Activated T-cell treated with anti-CD3 and anti-CD28 coated beads, Interleukin-2, amount 50 U/mL, for 4 hours (primary cell): ENCODE data around the gene SORCS2. TPM values are rescaled to one million over a fixed set of nuclear protein-coding genes. Genes with fewer than 3 reads are reported as not detected.

Experiments used
- ATAC-seq, 2 donors: fragments of 200-7000 bp; cut with Tn5 transposase; one replicate each; pipeline ENCODE4 v1.10.0; 2021
- DNase-seq: peaks from one replicate; pipeline ENCODE4 v3.0.0-alpha.2; 2020
- H3K27me3 Mint-ChIP-seq: one replicate; pipeline ENCODE4 v1.8.0; 2021; ENCODE audit warnings: low read depth, mixed read lengths
- H3K36me3 Mint-ChIP-seq: one replicate; pipeline ENCODE4 v1.8.0; 2022; ENCODE audit warnings: mixed read lengths; ENCODE audit not compliant: insufficient read depth
- H3K4me1 Mint-ChIP-seq: one replicate; pipeline ENCODE4 v1.8.0; 2021; ENCODE audit warnings: low read depth, mixed read lengths
- H3K4me3 Mint-ChIP-seq: one replicate; pipeline ENCODE4 v1.8.0; 2021; ENCODE audit warnings: mild to moderate bottlenecking, moderate library complexity, mixed read lengths
- H3K9me3 Mint-ChIP-seq: one replicate; pipeline ENCODE4 v1.8.0; 2021; ENCODE audit warnings: mixed read lengths
- total RNA-seq, 3 donors: library from RNA; stranded (reverse); gene quantifications; one replicate each; pipeline ENCODE4 v1.2.1, GENCODE V29; 2021

Gene SORCS2
- total RNA-seq, 3 donors from 2014 or later, result 0.18 to 0.43 TPM; not detected in 1

- no peak overlapping the region for H3K4me3 Mint-ChIP-seq
- no peaks in the 10 kb centered on the region for H3K27me3 Mint-ChIP-seq
- H3K4me1 Mint-ChIP-seq, result no peaks in the 10 kb centered on the region
- DNase-seq, result no peak
- no peak for ATAC-seq
- no peaks in the 10 kb centered on the region for H3K36me3 Mint-ChIP-seq
- peaks cover 4% of the 10 kb centered on the region for H3K9me3 Mint-ChIP-seq
Measured at GRCh38 chr4:7687796-7688195, 495.5 kb downstream of the SORCS2 start.

- no peaks in the 10 kb centered on the region for H3K9me3 Mint-ChIP-seq
- DNase-seq, result no peak
- ATAC-seq, result no peak
- no peak overlapping the region for H3K4me3 Mint-ChIP-seq
- no peaks in the 10 kb centered on the region for H3K27me3 Mint-ChIP-seq
- no peaks in the 10 kb centered on the region for H3K36me3 Mint-ChIP-seq
- H3K4me1 Mint-ChIP-seq, result no peaks in the 10 kb centered on the region
Measured at GRCh38 chr4:7689773-7690693, 497.7 kb downstream of the SORCS2 start.

GRCh38 chr4:7691061-7691460 is 498.7 kb downstream of the SORCS2 start:
- Mint-ChIP-seq H3K4me1 (no peaks in the 10 kb centered on the region), H3K4me3 (no peak overlapping the region)
- DNase-seq, result no peak

GRCh38 chr4:7691982-7692381 is 499.6 kb downstream of the SORCS2 start:
- Mint-ChIP-seq H3K27me3 (peaks cover 5% of the 10 kb centered on the region), H3K4me3 (no peak overlapping the region), H3K9me3 (no peaks in the 10 kb centered on the region), H3K4me1 (no peaks in the 10 kb centered on the region), H3K36me3 (no peaks in the 10 kb centered on the region)
- ATAC-seq, result no peak
- DNase-seq, result no peak

More at GRCh38 chr4:7691061-7691460, 498.7 kb downstream of the SORCS2 start:
- H3K9me3 Mint-ChIP-seq, result no peaks in the 10 kb centered on the region
- no peaks in the 10 kb centered on the region for H3K27me3 Mint-ChIP-seq
- H3K36me3 Mint-ChIP-seq, result no peaks in the 10 kb centered on the region
- no peak for ATAC-seq

DNA sequence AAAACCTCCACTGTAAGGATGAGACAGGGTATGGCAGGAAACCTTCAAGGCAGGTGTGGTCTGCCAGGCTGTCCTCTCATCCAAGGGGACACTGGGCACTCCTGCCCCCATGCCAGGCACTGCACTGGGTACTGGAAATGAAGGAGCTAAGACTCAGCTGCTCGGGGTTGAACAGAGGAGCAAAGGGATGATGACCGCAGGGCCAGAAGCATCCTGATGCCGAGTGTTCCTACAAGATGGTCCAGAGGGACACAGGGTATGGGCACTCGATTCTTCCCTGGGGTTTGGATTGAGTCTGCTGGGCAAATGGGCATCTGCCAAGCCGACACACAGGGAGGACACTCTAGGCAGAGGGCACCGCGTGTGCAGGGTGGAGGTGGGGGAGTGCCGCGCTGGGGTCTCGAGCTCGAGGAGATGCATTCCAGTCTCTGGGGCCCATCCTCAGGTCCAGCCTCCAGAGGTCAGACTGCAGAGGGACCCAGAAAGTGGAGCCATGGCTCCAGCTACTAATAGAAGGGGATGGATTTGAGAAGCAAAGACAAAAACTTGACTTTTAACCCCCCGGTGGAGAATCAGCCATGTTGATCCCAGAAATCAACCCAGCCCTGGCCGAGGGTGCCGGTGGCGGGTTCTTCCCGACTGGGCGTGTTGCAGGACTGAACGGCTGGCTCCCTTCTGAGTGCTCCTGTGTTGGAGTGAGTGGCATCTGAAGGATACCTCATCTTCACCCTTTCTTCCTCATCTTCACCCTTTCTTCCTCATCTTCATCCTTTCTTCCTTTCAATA is 500.3 kb downstream of the SORCS2 start:
- no peaks in the 10 kb centered on the region for H3K36me3 Mint-ChIP-seq
- H3K4me3 Mint-ChIP-seq, result no peak overlapping the region
- no peak for ATAC-seq
- no peak for DNase-seq
- no peaks in the 10 kb centered on the region for H3K9me3 Mint-ChIP-seq
- peaks cover 10% of the 10 kb centered on the region for H3K27me3 Mint-ChIP-seq
- H3K4me1 Mint-ChIP-seq, result no peaks in the 10 kb centered on the region

GRCh38 chr4:7693237-7693608 is 500.9 kb downstream of the SORCS2 start:
- Mint-ChIP-seq H3K27me3 (peaks cover 10% of the 10 kb centered on the region), H3K9me3 (no peaks in the 10 kb centered on the region), H3K4me1 (no peaks in the 10 kb centered on the region), H3K4me3 (no peak overlapping the region), H3K36me3 (no peaks in the 10 kb centered on the region)
- DNase-seq (no peak), ATAC-seq (no peak)

- H3K4me1 Mint-ChIP-seq, result no peaks in the 10 kb centered on the region
- ATAC-seq, result peak in 1 of 2 donors; percentile 21
- H3K27me3 Mint-ChIP-seq, result peaks cover 14% of the 10 kb centered on the region
- DNase-seq, result no peak
- no peaks in the 10 kb centered on the region for H3K36me3 Mint-ChIP-seq
- no peak overlapping the region for H3K4me3 Mint-ChIP-seq
- no peaks in the 10 kb centered on the region for H3K9me3 Mint-ChIP-seq
Measured at GRCh38 chr4:7693711-7694110, 501.4 kb downstream of the SORCS2 start.

- no peak for ATAC-seq
Measured at GRCh38 chr4:7694324-7694723, 502.0 kb downstream of the SORCS2 start.

DNA sequence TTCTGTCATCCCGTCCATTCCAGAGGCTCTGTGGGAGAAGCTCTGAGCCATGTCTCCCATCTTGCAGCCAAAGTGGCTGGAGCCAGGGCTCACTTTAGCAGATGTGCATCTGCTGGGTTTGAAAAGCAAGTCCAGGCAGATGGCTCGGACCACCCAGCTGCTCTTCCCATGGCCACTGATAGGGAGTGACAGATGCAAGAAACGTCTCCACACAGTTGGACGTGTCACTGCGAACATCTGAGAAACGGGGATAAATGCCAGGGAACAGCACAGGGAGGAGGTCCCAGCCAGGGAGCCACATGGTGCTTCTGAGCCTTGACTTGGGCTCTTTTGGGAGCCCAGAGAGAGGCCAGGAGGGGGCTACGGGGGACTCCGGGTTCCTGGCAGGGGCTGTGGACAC is 505.0 kb downstream of the SORCS2 start:
- DNase-seq (no peak), ATAC-seq (no peak)
- peaks cover 33% of the 10 kb centered on the region for H3K27me3 Mint-ChIP-seq
- no peaks in the 10 kb centered on the region for H3K36me3 Mint-ChIP-seq
- no peaks in the 10 kb centered on the region for H3K4me1 Mint-ChIP-seq
- H3K9me3 Mint-ChIP-seq, result no peaks in the 10 kb centered on the region
- no peak overlapping the region for H3K4me3 Mint-ChIP-seq

More at GRCh38 chr4:7694324-7694723, 502.0 kb downstream of the SORCS2 start:
- H3K4me1 Mint-ChIP-seq, result no peaks in the 10 kb centered on the region
- no peak overlapping the region for H3K4me3 Mint-ChIP-seq
- no peak for DNase-seq
- H3K36me3 Mint-ChIP-seq, result no peaks in the 10 kb centered on the region
- peaks cover 16% of the 10 kb centered on the region for H3K27me3 Mint-ChIP-seq
- no peaks in the 10 kb centered on the region for H3K9me3 Mint-ChIP-seq

DNA sequence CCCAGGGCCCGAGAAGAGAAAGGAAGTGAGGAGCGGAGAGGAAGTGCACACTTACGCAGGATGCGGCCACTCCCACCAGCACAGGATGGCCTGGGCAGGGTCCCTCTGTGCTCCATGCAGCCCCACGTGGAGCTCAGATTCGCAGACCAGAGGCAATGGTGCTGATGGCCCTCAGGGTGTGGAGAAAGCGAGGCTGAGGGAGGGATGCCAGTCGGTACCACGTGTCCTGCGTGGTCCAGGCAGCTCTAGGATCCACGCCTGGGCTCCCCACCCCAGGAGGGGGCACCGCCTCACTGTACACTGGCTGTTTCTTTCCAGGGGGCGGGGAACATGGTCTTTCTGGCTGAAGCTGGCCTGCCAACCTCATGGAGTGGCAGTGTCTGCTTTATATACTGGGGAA is 505.5 kb downstream of the SORCS2 start:
- ATAC-seq (no peak), DNase-seq (no peak)
- Mint-ChIP-seq H3K36me3 (no peaks in the 10 kb centered on the region), H3K9me3 (no peaks in the 10 kb centered on the region), H3K4me3 (no peak overlapping the region), H3K4me1 (no peaks in the 10 kb centered on the region), H3K27me3 (peaks cover 33% of the 10 kb centered on the region)

GRCh38 chr4:7698584-7698983 is 506.2 kb downstream of the SORCS2 start:
- no peak for ATAC-seq
- Mint-ChIP-seq H3K9me3 (no peaks in the 10 kb centered on the region), H3K4me3 (no peak overlapping the region), H3K36me3 (no peaks in the 10 kb centered on the region), H3K4me1 (no peaks in the 10 kb centered on the region), H3K27me3 (peaks cover 33% of the 10 kb centered on the region)
- DNase-seq, result no peak

DNA sequence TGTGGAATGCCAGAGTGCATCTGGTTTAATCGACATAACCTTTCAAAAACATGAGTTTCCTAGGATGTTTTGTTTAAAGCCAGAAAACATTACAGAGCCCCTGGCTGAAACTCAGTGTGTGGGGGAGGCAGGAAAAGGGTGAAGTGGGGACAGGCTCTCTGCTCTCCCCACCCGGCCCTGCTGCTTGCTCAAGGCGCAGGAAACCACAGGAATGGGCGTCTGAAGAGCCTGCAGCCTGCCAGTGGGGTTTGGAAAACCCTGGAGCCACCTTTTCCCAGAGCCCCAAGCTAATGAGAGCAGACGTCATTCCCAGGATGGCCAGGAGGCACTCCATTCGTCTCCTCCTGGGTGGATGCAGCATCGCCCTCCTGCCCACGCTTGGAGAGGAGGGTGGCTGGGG is 506.7 kb downstream of the SORCS2 start:
- Mint-ChIP-seq H3K9me3 (no peaks in the 10 kb centered on the region), H3K4me3 (no peak overlapping the region), H3K27me3 (peaks cover 33% of the 10 kb centered on the region), H3K4me1 (no peaks in the 10 kb centered on the region), H3K36me3 (no peaks in the 10 kb centered on the region)
- no peak for ATAC-seq
- no peak for DNase-seq

DNA sequence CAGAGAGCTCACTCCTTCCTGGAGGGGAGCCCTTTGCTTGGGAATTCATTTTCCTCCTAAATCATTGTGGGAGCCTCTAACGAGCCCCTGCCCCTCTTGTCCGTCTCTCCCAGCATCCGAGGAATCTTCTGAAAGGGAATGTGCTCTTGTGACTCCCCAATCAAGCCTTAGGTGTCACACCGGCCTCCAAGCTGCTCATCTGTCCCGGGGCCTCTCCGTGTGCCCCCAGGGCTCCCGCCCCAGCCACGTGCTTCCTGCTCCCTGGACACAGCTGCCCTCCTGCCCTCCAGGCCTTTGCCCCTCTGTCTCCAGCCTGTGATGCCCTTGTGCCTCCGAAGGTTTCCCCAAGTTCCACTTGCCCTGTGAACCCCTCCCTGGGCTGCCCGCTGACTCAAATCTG is 507.5 kb downstream of the SORCS2 start:
- Mint-ChIP-seq H3K9me3 (no peaks in the 10 kb centered on the region), H3K4me1 (no peaks in the 10 kb centered on the region), H3K36me3 (no peaks in the 10 kb centered on the region), H3K4me3 (no peak overlapping the region), H3K27me3 (peaks cover 33% of the 10 kb centered on the region)
- ATAC-seq, result no peak
- DNase-seq, result no peak

GRCh38 chr4:7700665-7701064 is 508.3 kb downstream of the SORCS2 start:
- ATAC-seq (no peak), DNase-seq (no peak)
- Mint-ChIP-seq H3K4me3 (no peak overlapping the region), H3K4me1 (no peaks in the 10 kb centered on the region), H3K36me3 (no peaks in the 10 kb centered on the region), H3K9me3 (no peaks in the 10 kb centered on the region), H3K27me3 (peaks cover 33% of the 10 kb centered on the region)
